ENCODE measurements around the gene PRDM16.

DNA sequence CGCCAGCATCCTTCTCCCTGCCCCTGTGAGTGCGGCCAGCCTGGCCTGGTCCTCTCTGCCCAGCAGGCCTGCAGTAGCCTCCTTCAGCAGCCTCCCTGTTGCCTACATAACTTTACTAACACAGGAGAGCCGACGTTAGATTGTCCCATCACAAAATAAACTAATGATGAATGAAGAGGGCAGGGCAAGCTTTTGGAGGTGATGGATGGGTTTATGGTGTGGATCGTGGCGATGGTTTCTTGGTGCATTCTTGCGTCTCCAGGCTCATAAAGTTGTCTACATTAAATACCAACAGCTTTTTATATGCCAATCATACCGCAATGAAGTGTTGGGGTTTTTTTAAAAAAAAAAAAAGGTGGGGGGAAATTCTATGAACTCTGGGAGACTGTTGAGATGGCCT lies 164.5 kb downstream of the PRDM16 start:
- no peak for TF ChIP-seq POLR2A (IDR thresholded peaks at IDR 0.05)
- TF ChIP-seq, protein P1, sequence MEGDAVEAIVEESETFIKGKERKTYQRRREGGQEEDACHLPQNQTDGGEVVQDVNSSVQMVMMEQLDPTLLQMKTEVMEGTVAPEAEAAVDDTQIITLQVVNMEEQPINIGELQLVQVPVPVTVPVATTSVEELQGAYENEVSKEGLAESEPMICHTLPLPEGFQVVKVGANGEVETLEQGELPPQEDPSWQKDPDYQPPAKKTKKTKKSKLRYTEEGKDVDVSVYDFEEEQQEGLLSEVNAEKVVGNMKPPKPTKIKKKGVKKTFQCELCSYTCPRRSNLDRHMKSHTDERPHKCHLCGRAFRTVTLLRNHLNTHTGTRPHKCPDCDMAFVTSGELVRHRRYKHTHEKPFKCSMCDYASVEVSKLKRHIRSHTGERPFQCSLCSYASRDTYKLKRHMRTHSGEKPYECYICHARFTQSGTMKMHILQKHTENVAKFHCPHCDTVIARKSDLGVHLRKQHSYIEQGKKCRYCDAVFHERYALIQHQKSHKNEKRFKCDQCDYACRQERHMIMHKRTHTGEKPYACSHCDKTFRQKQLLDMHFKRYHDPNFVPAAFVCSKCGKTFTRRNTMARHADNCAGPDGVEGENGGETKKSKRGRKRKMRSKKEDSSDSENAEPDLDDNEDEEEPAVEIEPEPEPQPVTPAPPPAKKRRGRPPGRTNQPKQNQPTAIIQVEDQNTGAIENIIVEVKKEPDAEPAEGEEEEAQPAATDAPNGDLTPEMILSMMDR (IDR thresholded peaks at IDR 0.05): no peak

Data from uterus (tissue), 2 donors.